Mucosa of gallbladder (tissue), 1 donor: ENCODE measurements around the gene E2F6. TPM values are rescaled to one million over a fixed set of nuclear protein-coding genes. Genes with fewer than 3 reads are reported as not detected.

ENCODE experiments used
- total RNA-seq: library from RNA; stranded (reverse); gene quantifications from one replicate; pipeline ENCODE4 v1.2.1, GENCODE V29; 2021
- donor health status: DM: no; HTN: no; CAD: no.

E2F6 gene
- total RNA-seq, 1 donor from 2014 or later: 9.0 TPM

Other genes with a start within 250 kb of the E2F6 start
- 42.2 TPM for gene ROCK2, start 121.5 kb downstream of the E2F6 start, total RNA-seq
- 12.5 TPM for gene GREB1, start 67.9 kb upstream of the E2F6 start, total RNA-seq
- not detected for gene NTSR2, start 204.0 kb upstream of the E2F6 start, total RNA-seq